ENCODE data around the gene ELOF1.
A peak's percentile ranks its signal among the peaks of the same experiment; 100 is the strongest.

The ELOF1 gene

DNA sequence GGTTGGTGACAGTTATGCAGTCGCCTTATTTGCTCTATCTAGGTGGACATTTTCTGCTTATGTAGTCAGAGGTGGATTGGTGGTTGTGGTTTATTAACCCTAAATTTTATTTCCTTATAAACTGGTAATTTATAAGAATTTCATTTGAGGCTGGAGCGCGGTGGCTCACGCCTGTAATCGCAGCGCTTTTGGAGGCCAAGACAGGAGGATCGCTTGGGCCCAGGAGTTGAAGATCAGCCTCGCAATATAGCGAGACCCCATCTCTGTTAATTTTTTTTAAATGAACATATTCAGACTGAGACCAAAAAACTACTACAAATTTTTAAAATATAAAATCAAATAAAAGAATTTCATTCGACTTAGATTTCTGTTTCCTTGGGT lies 39.1 kb upstream of the ELOF1 start:
- CTCF ChIA-PET = interaction anchor here (0.6 to 0.7 kb wide), 2 partner anchors 289 to 504 kb away, joined by 3 to 4 read pairs; no protein-coding TSS in a partner anchor
- POLR2A ChIA-PET = interaction anchor here (0.8 to 1.2 kb wide), 2 partner anchors 13 to 42 kb away, joined by 3 to 4 read pairs; no protein-coding TSS in a partner anchor
- H3K36me3 ChIP-seq (ENCODE audit: control insufficient read depth in 2 of 2, insufficient read depth in 1 of 2, low read length in 2 of 2) = peaks cover 10 to 16% of the 10 kb centered on the region in 2 experiments; a peak in 2 of 3 replicates
- 0 out of 2 replicates have a peak overlapping the region, but pooled peaks have one; percentile 85 for H3K27ac ChIP-seq (ENCODE audit: extremely low read depth, low read depth, low read length)
- no peak for TF ChIP-seq ZNF600 (tag by site-specific recombination; IDR thresholded peaks at IDR 0.05)
- no peak for TF ChIP-seq MEIS1 (CRISPR knock-in tag; IDR thresholded peaks at IDR 0.05; ENCODE audit: borderline replicate concordance)
- TF ChIP-seq GLI2 (tag by site-specific recombination; IDR thresholded peaks at IDR 0.05; ENCODE audit: borderline replicate concordance, low read depth) = no peak
- no peak for TF ChIP-seq ZNF433 (tag by site-specific recombination; IDR thresholded peaks at IDR 0.05; ENCODE audit: low read depth)
- TF ChIP-seq ZNF214 (tag by site-specific recombination; IDR thresholded peaks at IDR 0.05; ENCODE audit: borderline replicate concordance) = no peak
- no peak for TF ChIP-seq ZFHX2 (tag by site-specific recombination; conservative IDR thresholded peaks at IDR 0.05)
- no peak for TF ChIP-seq ZNF518A (tag by site-specific recombination; conservative IDR thresholded peaks at IDR 0.05; ENCODE audit: low read depth)
- TF ChIP-seq KLF8 (tag by site-specific recombination; IDR thresholded peaks at IDR 0.05) = no peak
- TF ChIP-seq ZNF292 (tag by site-specific recombination; IDR thresholded peaks at IDR 0.05; ENCODE audit: borderline replicate concordance, low read depth) = no peak
- no peak for TF ChIP-seq ZNF473 (tag by site-specific recombination; IDR thresholded peaks at IDR 0.05)
- TF ChIP-seq ZSCAN30 (tag by site-specific recombination; IDR thresholded peaks at IDR 0.05) = no peak
- TF ChIP-seq SP2 (tag by site-specific recombination; IDR thresholded peaks at IDR 0.05) = no peak
- no peak for TF ChIP-seq ZNF112 (tag by site-specific recombination; IDR thresholded peaks at IDR 0.05)
- no peak for TF ChIP-seq ZNF423 (tag by site-specific recombination; IDR thresholded peaks at IDR 0.05)
- TF ChIP-seq ZNF585B (tag by site-specific recombination; IDR thresholded peaks at IDR 0.05) = no peak
- no peak for TF ChIP-seq ZNF266 (tag by site-specific recombination; IDR thresholded peaks at IDR 0.05; ENCODE audit: low read depth)
- TF ChIP-seq, protein P1, sequence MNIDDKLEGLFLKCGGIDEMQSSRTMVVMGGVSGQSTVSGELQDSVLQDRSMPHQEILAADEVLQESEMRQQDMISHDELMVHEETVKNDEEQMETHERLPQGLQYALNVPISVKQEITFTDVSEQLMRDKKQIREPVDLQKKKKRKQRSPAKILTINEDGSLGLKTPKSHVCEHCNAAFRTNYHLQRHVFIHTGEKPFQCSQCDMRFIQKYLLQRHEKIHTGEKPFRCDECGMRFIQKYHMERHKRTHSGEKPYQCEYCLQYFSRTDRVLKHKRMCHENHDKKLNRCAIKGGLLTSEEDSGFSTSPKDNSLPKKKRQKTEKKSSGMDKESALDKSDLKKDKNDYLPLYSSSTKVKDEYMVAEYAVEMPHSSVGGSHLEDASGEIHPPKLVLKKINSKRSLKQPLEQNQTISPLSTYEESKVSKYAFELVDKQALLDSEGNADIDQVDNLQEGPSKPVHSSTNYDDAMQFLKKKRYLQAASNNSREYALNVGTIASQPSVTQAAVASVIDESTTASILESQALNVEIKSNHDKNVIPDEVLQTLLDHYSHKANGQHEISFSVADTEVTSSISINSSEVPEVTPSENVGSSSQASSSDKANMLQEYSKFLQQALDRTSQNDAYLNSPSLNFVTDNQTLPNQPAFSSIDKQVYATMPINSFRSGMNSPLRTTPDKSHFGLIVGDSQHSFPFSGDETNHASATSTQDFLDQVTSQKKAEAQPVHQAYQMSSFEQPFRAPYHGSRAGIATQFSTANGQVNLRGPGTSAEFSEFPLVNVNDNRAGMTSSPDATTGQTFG (tag by site-specific recombination; IDR thresholded peaks at IDR 0.05; ENCODE audit: borderline replicate concordance) = no peak
- no peak for TF ChIP-seq FEZF1 (tag by site-specific recombination; IDR thresholded peaks at IDR 0.05)
- H3K4me3 ChIP-seq (ENCODE audit: low read depth, low read length) = peak overlapping the region; percentile 98
- no peaks in the 10 kb centered on the region for H3K4me1 ChIP-seq (ENCODE audit: control insufficient read depth, insufficient read depth, low read length)
- H3K9me3 ChIP-seq (ENCODE audit: control insufficient read depth, insufficient read depth, low read depth, low read length) = no peaks in the 10 kb centered on the region
